ENCODE measurements around the gene BRINP3.

BRINP3 gene

DNA sequence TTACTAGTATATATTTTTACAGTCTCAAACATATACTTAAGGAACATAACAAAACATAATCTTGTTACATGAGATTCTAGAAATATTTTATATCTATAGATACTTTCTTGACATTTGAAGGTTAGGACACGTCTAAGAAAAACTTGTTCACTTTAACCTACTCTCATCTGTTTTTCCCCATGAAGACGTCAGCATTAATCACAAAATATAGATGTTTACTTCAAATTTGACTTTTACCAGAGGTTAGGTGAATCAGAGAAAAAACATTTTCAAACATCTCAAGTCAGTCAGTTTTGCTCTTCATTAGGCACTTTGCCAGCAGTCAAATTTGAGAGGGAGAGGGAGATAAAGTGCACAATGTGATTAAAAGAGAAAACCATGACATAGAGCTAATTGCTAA is 47.7 kb downstream of the BRINP3 start:
- no peak for TF ChIP-seq JUND (IDR thresholded peaks at IDR 0.05; ENCODE audit: low read depth)
- DNase-seq (ENCODE audit: low read depth in 1 of 2, low spot score in 1 of 2), result no peak
- in situ Hi-C loops (cut with HindIII; ENCODE audit: low pct_unique_long_range_greater_than_20kb, low sequenced_read_pairs), result no loop called here

DNA sequence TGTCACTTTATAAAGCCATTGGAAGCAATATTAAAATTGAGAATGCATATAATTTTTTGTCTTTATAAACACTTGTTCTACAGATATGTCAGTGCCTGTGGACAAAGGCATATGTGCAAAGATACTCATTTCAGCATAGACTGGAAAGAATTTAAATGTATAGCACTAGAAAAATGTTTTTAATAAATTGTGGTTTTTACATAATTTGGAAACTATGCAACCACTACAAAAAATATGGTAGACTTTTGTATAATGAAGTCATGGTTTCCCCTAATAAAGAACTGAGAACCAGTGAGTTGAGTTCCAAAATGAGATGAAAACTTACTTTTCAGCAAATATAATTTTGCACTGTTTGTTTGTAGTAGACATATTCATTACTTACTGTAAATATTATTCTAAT is 48.5 kb downstream of the BRINP3 start:
- DNase-seq (ENCODE audit: low read depth in 1 of 2, low spot score in 1 of 2), result no peak
- TF ChIP-seq JUND (IDR thresholded peaks at IDR 0.05; ENCODE audit: low read depth), result no peak
- in situ Hi-C loops (cut with HindIII; ENCODE audit: low pct_unique_long_range_greater_than_20kb, low sequenced_read_pairs), result no loop called here

DNA sequence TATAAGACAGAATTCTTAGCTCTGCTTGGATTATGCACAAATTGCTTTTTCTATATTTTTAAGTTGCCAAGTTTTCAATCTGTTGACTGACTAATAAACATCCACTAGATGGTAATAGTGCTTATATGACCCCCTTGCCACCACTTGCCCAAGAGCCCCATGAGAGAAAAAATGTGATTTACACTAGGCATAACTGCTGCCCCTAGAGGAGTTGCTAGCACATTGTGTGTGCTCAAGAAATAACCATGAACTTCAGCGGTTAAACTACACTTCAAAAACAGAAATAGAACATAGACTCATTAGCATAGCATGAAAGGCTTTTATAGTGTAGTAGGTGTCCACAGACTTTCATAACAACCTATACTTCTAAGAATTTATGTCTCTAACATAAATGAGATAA is 61.4 kb downstream of the BRINP3 start:
- no peak for TF ChIP-seq JUND (IDR thresholded peaks at IDR 0.05; ENCODE audit: low read depth)
- DNase-seq (ENCODE audit: low read depth in 1 of 2, low spot score in 1 of 2), result peak in 1 of 2 experiments; percentile 10
- in situ Hi-C loops (cut with HindIII; ENCODE audit: low pct_unique_long_range_greater_than_20kb, low sequenced_read_pairs), result no loop called here

DNA sequence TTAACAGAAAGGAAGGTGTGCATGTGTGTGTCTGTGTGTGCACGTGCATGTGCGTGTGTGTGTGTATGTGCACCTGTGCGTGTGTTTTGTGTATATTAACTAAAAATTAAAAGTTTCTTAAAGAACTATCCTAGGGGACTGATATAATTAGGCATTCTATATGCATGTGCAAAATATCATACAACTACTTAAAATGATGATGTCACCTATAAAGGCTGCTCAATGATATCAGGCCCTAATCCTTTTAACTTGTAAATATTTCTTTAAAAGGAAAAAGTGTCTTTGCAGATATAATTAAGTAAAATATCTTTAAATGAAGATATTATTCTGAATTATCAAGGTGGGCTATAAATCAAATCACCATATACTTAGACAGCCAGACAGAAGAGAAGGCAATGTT is 64.5 kb downstream of the BRINP3 start:
- no peak for TF ChIP-seq JUND (IDR thresholded peaks at IDR 0.05; ENCODE audit: low read depth)
- in situ Hi-C loops (cut with HindIII; ENCODE audit: low pct_unique_long_range_greater_than_20kb, low sequenced_read_pairs), result no loop called here
- DNase-seq (ENCODE audit: low read depth in 1 of 2, low spot score in 1 of 2), result no peak

DNA sequence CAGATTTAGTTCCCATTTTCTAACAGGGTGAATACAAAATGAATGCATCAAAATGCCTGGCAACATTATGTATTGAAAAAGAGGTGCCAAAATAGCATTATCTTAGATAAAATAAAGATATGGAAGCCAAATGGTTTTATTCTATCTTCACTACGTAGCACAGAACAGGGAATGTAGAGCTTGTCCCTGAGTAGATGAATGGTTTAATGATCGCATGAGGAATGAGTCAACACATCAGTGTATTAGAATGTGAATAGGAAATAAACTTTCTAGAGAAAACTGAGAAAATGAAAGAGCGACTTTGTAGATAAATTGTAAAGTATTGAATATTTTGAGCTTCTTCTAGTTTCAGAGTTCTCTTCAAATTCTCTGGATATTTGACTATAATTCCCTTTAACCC is 74.3 kb downstream of the BRINP3 start:
- no peak for DNase-seq (ENCODE audit: low read depth in 1 of 2, low spot score in 1 of 2)
- in situ Hi-C loops (cut with HindIII; ENCODE audit: low pct_unique_long_range_greater_than_20kb, low sequenced_read_pairs), result no loop called here
- TF ChIP-seq JUND (IDR thresholded peaks at IDR 0.05; ENCODE audit: low read depth), result no peak

DNA sequence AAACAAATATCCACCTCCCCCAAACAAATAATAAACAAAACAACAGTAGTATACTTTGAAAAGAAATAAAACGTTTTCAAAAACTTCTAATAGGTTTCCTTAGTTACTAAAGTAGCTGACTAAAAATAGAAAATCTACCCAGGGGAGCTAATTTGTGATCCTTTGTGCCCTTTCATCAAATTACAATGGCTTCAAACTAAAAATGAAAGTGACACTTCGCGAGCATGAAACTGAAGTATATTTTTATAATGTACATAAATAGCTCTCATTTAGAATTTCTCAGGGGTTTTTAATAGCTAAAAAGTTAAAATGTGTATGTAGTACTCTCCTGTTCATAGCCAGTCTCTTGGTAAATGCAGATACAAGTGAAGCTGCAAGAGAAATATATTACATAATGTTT is 78.4 kb downstream of the BRINP3 start:
- no peak for DNase-seq (ENCODE audit: low read depth in 1 of 2, low spot score in 1 of 2)
- no peak for TF ChIP-seq JUND (IDR thresholded peaks at IDR 0.05; ENCODE audit: low read depth)
- in situ Hi-C loops (cut with HindIII; ENCODE audit: low pct_unique_long_range_greater_than_20kb, low sequenced_read_pairs), result no loop called here

DNA sequence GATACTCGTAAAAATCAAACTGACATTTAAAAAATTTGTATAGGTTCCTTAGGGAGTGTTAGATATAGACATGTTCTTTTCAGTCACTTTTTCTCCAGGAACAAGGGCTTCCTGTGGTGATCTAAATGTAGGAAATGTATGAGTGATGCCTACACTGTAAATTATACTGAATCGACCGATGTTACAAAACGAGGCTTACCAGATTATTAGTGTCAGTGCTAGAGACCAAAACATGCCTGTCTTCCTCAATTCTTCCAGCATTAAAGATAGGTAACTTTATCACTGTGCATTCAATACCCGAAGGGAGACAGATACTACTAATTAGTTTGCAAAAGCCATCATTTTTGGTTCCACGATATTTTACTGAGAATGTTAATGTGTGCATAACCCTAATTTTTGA is 86.1 kb downstream of the BRINP3 start:
- no peak for TF ChIP-seq JUND (IDR thresholded peaks at IDR 0.05; ENCODE audit: low read depth)
- in situ Hi-C loops (cut with HindIII; ENCODE audit: low pct_unique_long_range_greater_than_20kb, low sequenced_read_pairs), result no loop called here
- no peak for DNase-seq (ENCODE audit: low read depth in 1 of 2, low spot score in 1 of 2)

DNA sequence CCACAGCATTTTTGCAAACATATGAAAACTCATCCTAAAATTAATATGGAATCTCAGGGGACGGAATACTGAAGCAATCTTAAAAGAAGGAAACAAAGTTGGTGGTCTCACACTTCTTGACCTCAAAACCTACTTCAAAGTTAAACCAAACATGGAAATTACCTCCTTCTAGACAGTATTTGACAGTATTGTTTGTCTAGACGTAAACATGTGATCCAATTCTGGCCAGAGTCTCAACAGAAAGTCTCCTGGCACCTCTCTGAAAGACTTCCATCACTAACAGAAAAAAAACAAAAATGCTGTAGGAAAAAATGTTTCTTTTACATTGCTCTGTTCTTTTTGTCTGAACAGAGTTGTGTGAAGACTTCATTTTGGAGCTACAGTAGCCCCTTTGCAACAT is 99.7 kb downstream of the BRINP3 start:
- no peak for TF ChIP-seq JUND (IDR thresholded peaks at IDR 0.05; ENCODE audit: low read depth)
- DNase-seq (ENCODE audit: low read depth in 1 of 2, low spot score in 1 of 2), result no peak
- in situ Hi-C loops (cut with HindIII; ENCODE audit: low pct_unique_long_range_greater_than_20kb, low sequenced_read_pairs), result no loop called here

DNA sequence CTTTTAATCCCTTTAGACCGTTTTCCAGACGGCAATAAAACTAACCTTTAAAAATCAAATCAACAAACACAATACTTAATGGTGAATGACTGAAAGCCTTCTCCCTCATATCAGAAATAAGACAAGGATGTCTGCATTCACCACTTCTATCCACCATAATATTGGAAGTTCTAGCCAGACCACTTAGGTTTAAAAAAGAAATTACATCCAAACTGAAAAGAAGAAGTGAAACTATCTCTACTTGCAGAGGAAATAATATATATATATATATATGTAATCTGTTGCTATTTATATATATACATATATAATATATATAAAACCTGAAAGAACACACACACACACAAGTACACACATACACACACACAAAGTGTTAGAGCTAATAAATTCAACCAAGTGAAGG is 100.4 kb downstream of the BRINP3 start:
- in situ Hi-C loops (cut with HindIII; ENCODE audit: low pct_unique_long_range_greater_than_20kb, low sequenced_read_pairs), result no loop called here
- no peak for DNase-seq (ENCODE audit: low read depth in 1 of 2, low spot score in 1 of 2)
- no peak for TF ChIP-seq JUND (IDR thresholded peaks at IDR 0.05; ENCODE audit: low read depth)

DNA sequence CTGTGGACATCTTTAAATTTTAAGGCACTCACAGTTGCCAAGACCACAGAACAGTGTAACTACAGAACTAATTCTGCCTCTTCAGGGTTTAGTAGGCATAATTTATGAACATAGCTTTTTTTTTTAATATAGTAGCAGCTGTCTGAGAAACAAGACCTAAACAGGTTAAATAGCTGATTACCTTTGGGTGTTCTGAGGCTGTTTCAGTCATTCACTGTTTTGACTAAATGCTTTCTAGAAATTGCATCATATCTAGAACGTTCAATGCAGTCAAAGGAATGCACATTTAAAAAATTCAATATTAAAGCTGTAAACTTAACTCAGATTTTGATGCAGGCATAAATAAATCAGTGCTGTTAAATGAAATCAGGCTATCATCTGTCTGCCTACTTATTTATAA is 101.6 kb downstream of the BRINP3 start:
- no peak for TF ChIP-seq JUND (IDR thresholded peaks at IDR 0.05; ENCODE audit: low read depth)
- in situ Hi-C loops (cut with HindIII; ENCODE audit: low pct_unique_long_range_greater_than_20kb, low sequenced_read_pairs), result no loop called here
- DNase-seq (ENCODE audit: low read depth in 1 of 2, low spot score in 1 of 2), result no peak

DNA sequence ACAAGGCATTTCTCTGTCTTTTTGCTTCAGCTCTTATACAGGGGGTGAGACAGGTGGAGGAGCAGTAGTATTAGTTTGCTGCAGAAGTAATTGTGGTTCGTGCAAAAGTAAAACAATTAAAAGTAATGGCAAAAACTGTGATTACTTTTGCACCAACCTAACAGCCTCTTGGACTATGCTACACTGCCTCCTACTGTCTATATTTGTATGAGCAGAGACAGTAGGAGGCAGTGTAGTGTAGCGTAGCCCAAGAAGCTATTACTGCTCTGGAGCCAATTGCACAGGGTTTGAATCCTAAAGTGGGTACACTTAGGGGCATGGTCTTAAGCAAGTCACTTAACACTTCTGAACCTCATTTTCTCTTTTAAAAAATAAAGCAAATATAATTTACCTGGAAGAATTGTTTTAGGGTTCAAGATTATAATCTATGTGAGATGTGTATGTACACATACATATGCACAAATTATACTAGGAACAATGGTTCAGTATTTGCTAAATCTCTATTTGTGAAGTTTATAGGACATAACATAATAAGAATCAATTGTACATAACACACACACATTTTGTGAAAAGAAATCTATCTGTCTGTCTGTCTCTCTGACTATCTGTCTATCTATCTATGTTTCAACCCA is 103.8 kb downstream of the BRINP3 start:
- in situ Hi-C loops (cut with HindIII; ENCODE audit: low pct_unique_long_range_greater_than_20kb, low sequenced_read_pairs), result no loop called here
- peak in 1 of 2 experiments; percentile 51 for DNase-seq (ENCODE audit: low read depth in 1 of 2, low spot score in 1 of 2)
- no peak for TF ChIP-seq JUND (IDR thresholded peaks at IDR 0.05; ENCODE audit: low read depth)

DNA sequence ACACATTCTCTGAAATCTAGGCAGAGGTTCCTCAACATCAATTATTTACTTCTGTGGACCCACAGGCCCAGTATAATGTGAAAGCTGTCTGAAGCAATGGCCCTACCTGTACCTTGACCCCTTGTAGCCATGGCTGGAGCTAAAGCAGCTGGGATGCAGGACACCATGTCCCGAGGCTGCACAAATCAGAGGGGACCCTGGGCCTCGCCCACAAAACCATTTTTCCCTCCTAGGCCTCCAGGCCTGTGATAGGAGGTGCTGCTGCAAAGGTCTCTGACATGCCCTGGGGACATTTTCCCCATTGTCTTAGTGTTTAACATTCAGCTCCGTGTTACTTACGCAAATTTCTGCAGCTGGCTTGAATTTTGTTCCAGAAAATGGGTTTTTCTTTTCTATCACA is 110.5 kb downstream of the BRINP3 start:
- no peak for TF ChIP-seq JUND (IDR thresholded peaks at IDR 0.05; ENCODE audit: low read depth)
- DNase-seq (ENCODE audit: low read depth in 1 of 2, low spot score in 1 of 2), result no peak
- in situ Hi-C loops (cut with HindIII; ENCODE audit: low pct_unique_long_range_greater_than_20kb, low sequenced_read_pairs), result no loop called here

DNA sequence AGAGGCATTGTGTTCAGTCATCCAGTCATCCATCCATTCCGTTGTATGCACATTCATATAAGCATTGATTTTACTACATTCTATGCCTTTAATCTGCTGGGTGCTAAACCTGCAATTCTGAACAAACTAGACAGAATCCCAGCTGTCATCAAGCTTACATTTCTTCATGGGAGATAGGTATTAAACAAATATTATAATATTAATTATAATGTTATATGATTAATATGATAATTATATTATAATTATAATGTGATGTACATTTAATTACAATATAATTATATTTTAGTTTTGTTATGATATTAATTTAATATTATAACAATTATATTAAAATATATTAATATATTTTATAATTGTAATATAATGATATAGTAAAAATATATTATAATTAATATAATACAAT is 112.4 kb downstream of the BRINP3 start:
- in situ Hi-C loops (cut with HindIII; ENCODE audit: low pct_unique_long_range_greater_than_20kb, low sequenced_read_pairs), result no loop called here
- no peak for TF ChIP-seq JUND (IDR thresholded peaks at IDR 0.05; ENCODE audit: low read depth)
- DNase-seq (ENCODE audit: low read depth in 1 of 2, low spot score in 1 of 2), result no peak

DNA sequence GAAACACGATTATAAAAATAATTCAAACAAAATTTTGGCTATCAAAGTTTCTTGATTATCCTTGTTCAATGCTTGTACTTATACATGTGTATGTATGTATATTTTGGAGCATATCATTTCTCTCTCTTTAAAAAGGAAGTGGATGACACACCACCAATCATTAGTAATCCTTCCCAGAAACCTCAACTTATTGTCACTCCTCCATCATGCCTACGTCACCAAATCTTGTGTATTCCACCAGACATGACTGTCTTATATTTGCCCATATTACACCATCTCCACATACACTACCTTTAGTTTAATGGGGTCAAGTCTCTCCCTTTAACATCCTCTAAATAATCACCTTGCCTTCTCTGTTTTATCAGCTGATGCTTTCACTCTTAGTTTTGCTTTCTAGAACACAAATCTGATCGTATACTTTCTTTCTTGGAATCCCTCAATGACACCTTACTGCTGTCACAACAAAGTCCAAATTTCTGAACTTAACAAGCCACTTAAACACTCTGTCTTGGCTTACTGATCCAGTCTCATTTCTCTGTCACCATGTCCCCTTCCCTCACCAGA is 124.0 kb downstream of the BRINP3 start:
- in situ Hi-C loops (cut with HindIII; ENCODE audit: low pct_unique_long_range_greater_than_20kb, low sequenced_read_pairs), result no loop called here
- TF ChIP-seq JUND (IDR thresholded peaks at IDR 0.05; ENCODE audit: low read depth), result no peak
- no peak for DNase-seq (ENCODE audit: low read depth in 1 of 2, low spot score in 1 of 2)

All from T47D (cell line).